HepG2 (cell line): ENCODE data around the gene RUNX2. TPM values are rescaled to one million over a fixed set of nuclear protein-coding genes. Genes with fewer than 3 reads are reported as not detected.
A peak's percentile ranks its signal among the peaks of the same experiment; 100 is the strongest.

Source experiments
- ARID2 ChIP-seq: sonication (generic); formaldehyde crosslinking; IDR thresholded peaks from 2 replicates; pipeline ENCODE4 v1.8.1; 2022; ENCODE audit warnings: mild to moderate bottlenecking, missing genetic modification reagents, borderline replicate concordance
- ATF4 ChIP-seq, 2 experiments: fragments of 450-650 bp in 1 of 2; sonication (generic) in 1 of 2; formaldehyde crosslinking; IDR thresholded peaks; 2 replicates each; pipeline versions ENCODE4 v1.5.0 to v1.8.0; 2020 to 2022; ENCODE audit warnings: mild to moderate bottlenecking in 1 of 2, missing genetic modification reagents in 1 of 2
- EP300 ChIP-seq, 3 experiments: sonication (generic) in 1 of 3; formaldehyde crosslinking in 1 of 3; IDR thresholded peaks; 2 replicates each; pipeline versions ENCODE4 v1.5.1 to v1.6.1; 2011 to 2020; ENCODE audit warnings: low read depth in 2 of 3, low read length in 2 of 3, borderline replicate concordance in 1 of 3, improper control_type of control experiment in 1 of 3, mild to moderate bottlenecking in 1 of 3, missing genetic modification reagents in 1 of 3, moderate library complexity in 1 of 3
- ERF ChIP-seq: IDR thresholded peaks from 2 replicates; pipeline ENCODE4 v1.6.1; 2018; ENCODE audit warnings: missing biosample characterization, missing genetic modification reagents
- HNF1A ChIP-seq, 2 experiments: sonication (generic) in 1 of 2; formaldehyde crosslinking in 1 of 2; IDR thresholded peaks; 2 replicates each; pipeline versions ENCODE4 v1.4.0 to v1.6.1; 2016 to 2020; ENCODE audit warnings: borderline replicate concordance in 1 of 2, low read depth in 1 of 2, mild to moderate bottlenecking in 1 of 2, missing genetic modification reagents in 1 of 2
- KLF9 ChIP-seq: IDR thresholded peaks from 2 replicates; pipeline ENCODE4 v1.6.1; 2016; ENCODE audit warnings: low read depth
- LCORL ChIP-seq, 2 experiments: fragments of 450-650 bp in 1 of 2; sonication (generic) in 1 of 2; formaldehyde crosslinking in 1 of 2; IDR thresholded peaks; 2 replicates each; pipeline versions ENCODE4 v1.5.0 to v1.6.1; 2017 to 2020; ENCODE audit warnings: antibody characterized with exemption in 1 of 2, missing genetic modification reagents in 1 of 2
- MATR3 ChIP-seq: sonication (generic); formaldehyde crosslinking; IDR thresholded peaks from 2 replicates; pipeline ENCODE4 v1.4.0; 2020; ENCODE audit warnings: missing genetic modification reagents
- MLX ChIP-seq: IDR thresholded peaks from 2 replicates; pipeline ENCODE4 v1.6.1; 2016
- MZF1 ChIP-seq: sonication (generic); formaldehyde crosslinking; IDR thresholded peaks from 2 replicates; pipeline ENCODE4 v1.8.1; 2023; ENCODE audit warnings: mild to moderate bottlenecking, missing genetic modification reagents, borderline replicate concordance
- NCOA2 ChIP-seq: sonication (generic); formaldehyde crosslinking; IDR thresholded peaks from 2 replicates; pipeline ENCODE4 v1.8.0; 2022; ENCODE audit warnings: inconsistent platforms
- PRPF4 ChIP-seq: fragments of 200-400 bp; formaldehyde crosslinking; IDR thresholded peaks from 2 replicates; pipeline ENCODE4 v1.6.1; 2016; ENCODE audit warnings: low read length, low read depth; ENCODE audit not compliant: poor library complexity, severe bottlenecking
- SMAD1 ChIP-seq: sonication (generic); formaldehyde crosslinking; IDR thresholded peaks from 2 replicates; pipeline ENCODE4 v1.4.0; 2020; ENCODE audit warnings: missing genetic modification reagents, low read depth, mild to moderate bottlenecking, borderline replicate concordance
- SRSF9 ChIP-seq: fragments of 200-400 bp; formaldehyde crosslinking; IDR thresholded peaks from 2 replicates; pipeline ENCODE4 v1.6.1; 2018; ENCODE audit warnings: borderline replicate concordance, mild to moderate bottlenecking, low read depth, low read length; ENCODE audit not compliant: insufficient read depth, poor library complexity, severe bottlenecking
- ZFP36L1 ChIP-seq: sonication (generic); formaldehyde crosslinking; IDR thresholded peaks from 2 replicates; pipeline ENCODE4 v1.8.0; 2022; ENCODE audit warnings: mild to moderate bottlenecking, missing genetic modification reagents, moderate library complexity
- ZFP41 ChIP-seq: sonication (generic); formaldehyde crosslinking; IDR thresholded peaks from 2 replicates; pipeline ENCODE4 v1.4.0; 2020; ENCODE audit warnings: mild to moderate bottlenecking, missing genetic modification reagents, borderline replicate concordance
- ZNF12 ChIP-seq: sonication (generic); formaldehyde crosslinking; IDR thresholded peaks from 2 replicates; pipeline ENCODE4 v1.5.0; 2020; ENCODE audit warnings: missing genetic modification reagents
- ZNF317 ChIP-seq: sonication (generic); formaldehyde crosslinking; IDR thresholded peaks from 2 replicates; pipeline ENCODE4 v1.5.0; 2020; ENCODE audit warnings: mild to moderate bottlenecking, missing genetic modification reagents
- ZNF329 ChIP-seq: sonication (generic); formaldehyde crosslinking; IDR thresholded peaks from 2 replicates; pipeline ENCODE4 v1.9.0; 2021; ENCODE audit warnings: low read depth, mild to moderate bottlenecking, missing genetic modification reagents
- ZNF780A ChIP-seq: sonication (generic); formaldehyde crosslinking; IDR thresholded peaks from 2 replicates; pipeline ENCODE4 v1.8.0; 2022; ENCODE audit warnings: mild to moderate bottlenecking, missing genetic modification reagents, moderate library complexity
- ZSCAN30 ChIP-seq: sonication (generic); formaldehyde crosslinking; IDR thresholded peaks from 2 replicates; pipeline ENCODE4 v1.5.0; 2020; ENCODE audit warnings: mild to moderate bottlenecking, missing genetic modification reagents
- polyA plus RNA-seq, 8 experiments: library from polyadenylated mRNA; depleted of rRNA in 3 of 8; stranded (reverse) in 7 of 8; unstranded in 1 of 8; fragments of >200 nt; fragmentation: Illumina TruSeq in 4 of 8; extraction: Trizol in 4 of 8; gene quantifications; 2 replicates each; pipeline versions ENCODE4 v1.2.1 to v1.2.3, GENCODE V29; 2011 to 2016; ENCODE audit warnings: low read depth in 4 of 8, missing spikeins in 1 of 8, mixed read lengths in 1 of 8; ENCODE audit not compliant: insufficient read depth in 1 of 8
- total RNA-seq, 5 experiments: library from RNA; depleted of rRNA; stranded (reverse); fragments of >200 nt; fragmentation: Illumina TruSeq; extraction: Trizol; gene quantifications; 2 replicates each; pipeline ENCODE4 v1.2.3, GENCODE V29; 2016; ENCODE audit warnings: low read depth in 1 of 5

Gene RUNX2
- total and polyA plus RNA-seq, 2 of the 13 experiments (the other 11 are each of a cell fraction or from before 2014, with no cell fraction given): not detected

GRCh38 chr6:45574014-45574461, 245.9 kb downstream of the RUNX2 start (continued):
- TF ChIP-seq HNF1A (IDR thresholded peaks at IDR 0.05; ENCODE audit: low read depth) (0 out of 2 replicates have a peak, but pooled peaks have one; percentile 21), HNF1A (CRISPR knock-in tag; IDR thresholded peaks at IDR 0.05; ENCODE audit: borderline replicate concordance) (no peak), ZFP41 (CRISPR knock-in tag) (no peak), ZNF317 (0 out of 2 replicates have a peak, but pooled peaks have one; percentile 47), SRSF9 (no peak), ZFP36L1 (CRISPR knock-in tag) (0 out of 2 replicates have a peak, but pooled peaks have one; percentile 41), ERF (CRISPR knock-in tag) (no peak), ZSCAN30 (CRISPR knock-in tag) (no peak), SMAD1 (CRISPR knock-in tag) (no peak), MZF1 (CRISPR knock-in tag) (no peak), NCOA2 (peak; percentile 45; the same call in 1 of the 2 replicates), MLX (CRISPR knock-in tag) (no peak), ZNF780A (CRISPR knock-in tag) (no peak), MATR3 (CRISPR knock-in tag) (no peak), LCORL (IDR thresholded peaks at IDR 0.05) (no peak), LCORL (CRISPR knock-in tag; IDR thresholded peaks at IDR 0.05) (0 out of 2 replicates have a peak, but pooled peaks have one; percentile 39), EP300 (IDR thresholded peaks at IDR 0.05; ENCODE audit: low read depth in 2 of 2, low read length in 2 of 2) (peak in 1 of 2 experiments; percentile 45; a peak in 1 of 4 replicates), EP300 (CRISPR knock-in tag; IDR thresholded peaks at IDR 0.05; ENCODE audit: borderline replicate concordance) (no peak), ATF4 (CRISPR knock-in tag; IDR thresholded peaks at IDR 0.05) (0 out of 4 replicates have a peak, but pooled peaks of 1 of the 2 experiments have one; percentile 39), ZNF12 (no peak), KLF9 (CRISPR knock-in tag) (no peak), PRPF4 (no peak), ARID2 (CRISPR knock-in tag) (no peak), ZNF329 (CRISPR knock-in tag) (no peak)
